Dermis blood vessel endothelial cell (primary cell): Measurements from ENCODE around the gene STARD3. TPM values are rescaled to one million over a fixed set of nuclear protein-coding genes. Genes with fewer than 3 reads are reported as not detected.
A peak's percentile ranks its signal among the peaks of the same experiment; 100 is the strongest.

Experiments used
- DNase-seq: peaks from one replicate; pipeline ENCODE4 v3.0.0; 2010
- total RNA-seq: library from RNA; depleted of rRNA; stranded (reverse); fragments of >200 nt; gene quantifications from 2 replicates; pipeline ENCODE4 v1.2.3, GENCODE V29; 2014

STARD3 gene
- total RNA-seq, 1 donor from 2014 or later: 46.6 TPM

GRCh38 chr17:39672522-39673334 lies 35.8 kb downstream of the STARD3 start:
- DNase-seq: no peak

GRCh38 chr17:39673335-39674081 lies 36.6 kb downstream of the STARD3 start:
- DNase-seq: no peak

GRCh38 chr17:39674179-39674578 lies 37.2 kb downstream of the STARD3 start:
- no peak for DNase-seq

GRCh38 chr17:39674702-39675389 lies 37.9 kb downstream of the STARD3 start:
- no peak for DNase-seq

- DNase-seq: no peak
Observed at GRCh38 chr17:39675390-39676082, 38.6 kb downstream of the STARD3 start.

- DNase-seq: no peak
Observed at GRCh38 chr17:39676198-39676819, 39.4 kb downstream of the STARD3 start.

GRCh38 chr17:39677072-39677471 lies 40.1 kb downstream of the STARD3 start:
- DNase-seq: no peak

- no peak for DNase-seq
Observed at GRCh38 chr17:39677542-39678339, 40.8 kb downstream of the STARD3 start.

GRCh38 chr17:39678340-39679116 lies 41.6 kb downstream of the STARD3 start:
- no peak for DNase-seq

- no peak for DNase-seq
Observed at GRCh38 chr17:39679521-39680192, 42.7 kb downstream of the STARD3 start.

GRCh38 chr17:39683295-39683939 lies 46.5 kb downstream of the STARD3 start:
- DNase-seq: no peak

GRCh38 chr17:39684369-39685192 lies 47.6 kb downstream of the STARD3 start:
- DNase-seq: no peak

GRCh38 chr17:39687101-39687545 lies 50.2 kb downstream of the STARD3 start:
- no peak for DNase-seq

- peak; percentile 88 for DNase-seq
Observed at GRCh38 chr17:39687546-39688474, 50.9 kb downstream of the STARD3 start, which contains the start of gene PGAP3. PGAP3 (minus strand) TSS chr17:39688057; CDS start chr17:39688014, 43 bp downstream.

- DNase-seq: no peak
Observed at GRCh38 chr17:39688475-39688835, 51.5 kb downstream of the STARD3 start.

- DNase-seq: no peak
Observed at GRCh38 chr17:39688945-39689344, 52.0 kb downstream of the STARD3 start.

GRCh38 chr17:39694593-39694992 lies 57.6 kb downstream of the STARD3 start:
- DNase-seq: no peak
